ENCODE results near the gene ABHD16A. TPM values are rescaled to one million over a fixed set of nuclear protein-coding genes. Genes with fewer than 3 reads are reported as not detected.

Gene ABHD16A
- total and polyA plus RNA-seq, 2 of the 13 experiments (the other 11 are each of a cell fraction or from before 2014, with no cell fraction given), result 43.5 to 45.4 TPM

GRCh38 chr6:31719001-31719400 lies 15.9 kb upstream of the ABHD16A start:
- no TSS peak for BruUV-seq (replicated peaks)
- 40% methylated on average over 5 of the region's 6 CpGs for WGBS (ENCODE audit: low lambda C conversion rate)
- Histone ChIP-seq H3K4me2 (ENCODE audit: low read depth, low read length) (no peak overlapping the region), H3K4me3 (replicated peaks in 1 of 3; ENCODE audit: insufficient read depth in 1 of 3, low read depth in 2 of 3, low read length in 3 of 3) (no peak overlapping the region), H3K79me2 (ENCODE audit: insufficient read depth, low read length) (no peaks in the 10 kb centered on the region), H3K4me1 (ENCODE audit: insufficient read depth, low read length) (peaks cover 15% of the 10 kb centered on the region), H3K27me3 (ENCODE audit: control insufficient read depth in 1 of 2, insufficient read depth in 2 of 2, low read length in 2 of 2) (peaks cover 5 to 47% of the 10 kb centered on the region in 2 experiments; a peak in 4 of 5 replicates), H2AFZ (ENCODE audit: low read length) (no peak overlapping the region), H3K27ac (ENCODE audit: extremely low read length, insufficient read depth, low read length) (no peak overlapping the region), H4K20me1 (ENCODE audit: insufficient read depth, low read length) (no peaks in the 10 kb centered on the region), H3K36me3 (replicated peaks in 1 of 2; ENCODE audit: control insufficient read depth in 1 of 2, insufficient read depth in 2 of 2, low read length in 2 of 2) (no peaks in the 10 kb centered on the region), H3K9me3 (ENCODE audit: low read length) (no peaks in the 10 kb centered on the region), H3K9ac (ENCODE audit: insufficient read depth, low read depth, low read length) (no peak overlapping the region)
- ATAC-seq (no peak), DNase-seq (ENCODE audit: low spot score) (no peak), FAIRE-seq (no peak)
- TF ChIP-seq ZNF207 (IDR thresholded peaks at IDR 0.05; ENCODE audit: borderline replicate concordance) (no peak), ZBTB21 (CRISPR knock-in tag; IDR thresholded peaks at IDR 0.05) (no peak)
- TF ChIP-seq, protein P1, sequence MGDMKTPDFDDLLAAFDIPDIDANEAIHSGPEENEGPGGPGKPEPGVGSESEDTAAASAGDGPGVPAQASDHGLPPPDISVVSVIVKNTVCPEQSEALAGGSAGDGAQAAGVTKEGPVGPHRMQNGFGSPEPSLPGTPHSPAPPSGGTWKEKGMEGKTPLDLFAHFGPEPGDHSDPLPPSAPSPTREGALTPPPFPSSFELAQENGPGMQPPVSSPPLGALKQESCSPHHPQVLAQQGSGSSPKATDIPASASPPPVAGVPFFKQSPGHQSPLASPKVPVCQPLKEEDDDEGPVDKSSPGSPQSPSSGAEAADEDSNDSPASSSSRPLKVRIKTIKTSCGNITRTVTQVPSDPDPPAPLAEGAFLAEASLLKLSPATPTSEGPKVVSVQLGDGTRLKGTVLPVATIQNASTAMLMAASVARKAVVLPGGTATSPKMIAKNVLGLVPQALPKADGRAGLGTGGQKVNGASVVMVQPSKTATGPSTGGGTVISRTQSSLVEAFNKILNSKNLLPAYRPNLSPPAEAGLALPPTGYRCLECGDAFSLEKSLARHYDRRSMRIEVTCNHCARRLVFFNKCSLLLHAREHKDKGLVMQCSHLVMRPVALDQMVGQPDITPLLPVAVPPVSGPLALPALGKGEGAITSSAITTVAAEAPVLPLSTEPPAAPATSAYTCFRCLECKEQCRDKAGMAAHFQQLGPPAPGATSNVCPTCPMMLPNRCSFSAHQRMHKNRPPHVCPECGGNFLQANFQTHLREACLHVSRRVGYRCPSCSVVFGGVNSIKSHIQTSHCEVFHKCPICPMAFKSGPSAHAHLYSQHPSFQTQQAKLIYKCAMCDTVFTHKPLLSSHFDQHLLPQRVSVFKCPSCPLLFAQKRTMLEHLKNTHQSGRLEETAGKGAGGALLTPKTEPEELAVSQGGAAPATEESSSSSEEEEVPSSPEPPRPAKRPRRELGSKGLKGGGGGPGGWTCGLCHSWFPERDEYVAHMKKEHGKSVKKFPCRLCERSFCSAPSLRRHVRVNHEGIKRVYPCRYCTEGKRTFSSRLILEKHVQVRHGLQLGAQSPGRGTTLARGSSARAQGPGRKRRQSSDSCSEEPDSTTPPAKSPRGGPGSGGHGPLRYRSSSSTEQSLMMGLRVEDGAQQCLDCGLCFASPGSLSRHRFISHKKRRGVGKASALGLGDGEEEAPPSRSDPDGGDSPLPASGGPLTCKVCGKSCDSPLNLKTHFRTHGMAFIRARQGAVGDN (CRISPR knock-in tag; IDR thresholded peaks at IDR 0.05), result peak; percentile 18; the same call in 1 of the 2 replicates
- intact Hi-C loops (cut with micrococcal nuclease; ENCODE audit: unreplicated experiment), result loop anchor here (5.0 kb wide), 1 partner anchor 37 kb away; the partner anchor contains the start of gene LY6G5C
- ChIA-PET POLR2A (no interaction called here), CTCF (ENCODE audit: low intra/inter-chr PET ratio, low total read pairs) (no interaction called here)
- in situ Hi-C loops (cut with HindIII; ENCODE audit: extremely low pct_ligation_motif_present, low pct_unique_long_range_greater_than_20kb), result no loop called here

GRCh38 chr6:31718265-31718664 lies 15.1 kb upstream of the ABHD16A start:
- H3K4me1 ChIP-seq (ENCODE audit: insufficient read depth, low read length), result peaks cover 22% of the 10 kb centered on the region
- ChIA-PET POLR2A (interaction anchor here (0.8 to 1.6 kb wide), 3 partner anchors 15 to 109 kb away, joined by 3 to 7 read pairs (median 4); partner anchors contain the start of genes ABHD16A and HSPA1B), CTCF (ENCODE audit: low intra/inter-chr PET ratio, low total read pairs) (interaction anchor here (0.9 kb wide), 1 partner anchor 52 kb away, joined by 3 read pairs; no protein-coding TSS in a partner anchor)
- H3K27ac ChIP-seq (ENCODE audit: extremely low read length, insufficient read depth, low read length), result no peak overlapping the region
- WGBS (ENCODE audit: low lambda C conversion rate), result 40% methylated on average over 1 of the region's 1 CpG
- no peak for ATAC-seq
- intact Hi-C loops (cut with micrococcal nuclease; ENCODE audit: unreplicated experiment) (loop anchor here (5.0 kb wide), 1 partner anchor 36 kb away; the partner anchor contains the start of gene LY6G5C), in situ Hi-C loops (cut with HindIII; ENCODE audit: extremely low pct_ligation_motif_present, low pct_unique_long_range_greater_than_20kb) (no loop called here)
- H3K4me3 ChIP-seq (replicated peaks in 1 of 3; ENCODE audit: insufficient read depth in 1 of 3, low read depth in 2 of 3, low read length in 3 of 3), result no peak overlapping the region
- no peak for DNase-seq (ENCODE audit: low spot score)
- no peaks in the 10 kb centered on the region for H4K20me1 ChIP-seq (ENCODE audit: insufficient read depth, low read length)
- no peak overlapping the region for H3K4me2 ChIP-seq (ENCODE audit: low read depth, low read length)
- H3K27me3 ChIP-seq (ENCODE audit: control insufficient read depth in 1 of 2, insufficient read depth in 2 of 2, low read length in 2 of 2), result peaks cover 5 to 47% of the 10 kb centered on the region in 2 experiments; a peak in 4 of 5 replicates
- H3K9ac ChIP-seq (ENCODE audit: insufficient read depth, low read depth, low read length), result no peak overlapping the region
- H2AFZ ChIP-seq (ENCODE audit: low read length), result no peak overlapping the region
- H3K9me3 ChIP-seq (ENCODE audit: low read length), result no peaks in the 10 kb centered on the region
- FAIRE-seq, result no peak
- no peak for TF ChIP-seq HCFC1 (IDR thresholded peaks at IDR 0.05; ENCODE audit: low read depth, low read length)
- TF ChIP-seq KLF12 (CRISPR knock-in tag; IDR thresholded peaks at IDR 0.05; ENCODE audit: borderline replicate concordance), result no peak
- TF ChIP-seq, protein P2, sequence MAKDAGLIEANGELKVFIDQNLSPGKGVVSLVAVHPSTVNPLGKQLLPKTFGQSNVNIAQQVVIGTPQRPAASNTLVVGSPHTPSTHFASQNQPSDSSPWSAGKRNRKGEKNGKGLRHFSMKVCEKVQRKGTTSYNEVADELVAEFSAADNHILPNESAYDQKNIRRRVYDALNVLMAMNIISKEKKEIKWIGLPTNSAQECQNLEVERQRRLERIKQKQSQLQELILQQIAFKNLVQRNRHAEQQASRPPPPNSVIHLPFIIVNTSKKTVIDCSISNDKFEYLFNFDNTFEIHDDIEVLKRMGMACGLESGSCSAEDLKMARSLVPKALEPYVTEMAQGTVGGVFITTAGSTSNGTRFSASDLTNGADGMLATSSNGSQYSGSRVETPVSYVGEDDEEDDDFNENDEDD (CRISPR knock-in tag; IDR thresholded peaks at IDR 0.05; ENCODE audit: borderline replicate concordance), result no peak
- TF ChIP-seq ZNF143 (CRISPR knock-in tag; IDR thresholded peaks at IDR 0.05), result no peak
- TF ChIP-seq NR2F6 (IDR thresholded peaks at IDR 0.05), result no peak
- no peak for TF ChIP-seq NR2F6 (CRISPR knock-in tag; IDR thresholded peaks at IDR 0.05)
- TF ChIP-seq ZNF367 (CRISPR knock-in tag; IDR thresholded peaks at IDR 0.05; ENCODE audit: borderline replicate concordance), result no peak
- TF ChIP-seq, protein P3, sequence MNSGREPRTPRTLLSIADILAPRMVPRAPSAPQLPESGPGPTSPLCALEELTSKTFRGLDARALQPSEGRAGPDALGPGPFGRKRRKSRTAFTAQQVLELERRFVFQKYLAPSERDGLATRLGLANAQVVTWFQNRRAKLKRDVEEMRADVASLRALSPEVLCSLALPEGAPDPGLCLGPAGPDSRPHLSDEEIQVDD (CRISPR knock-in tag; IDR thresholded peaks at IDR 0.05; ENCODE audit: borderline replicate concordance), result no peak
- H3K36me3 ChIP-seq (replicated peaks in 1 of 2; ENCODE audit: control insufficient read depth in 1 of 2, insufficient read depth in 2 of 2, low read length in 2 of 2), result no peaks in the 10 kb centered on the region
- no TSS peak for BruUV-seq (replicated peaks)
- no peaks in the 10 kb centered on the region for H3K79me2 ChIP-seq (ENCODE audit: insufficient read depth, low read length)
